Keratinocyte (primary cell): ENCODE measurements around the gene ARID3B. TPM values are rescaled to one million over a fixed set of nuclear protein-coding genes. Genes with fewer than 3 reads are reported as not detected.

Source experiments
- DNase-seq: peaks from one replicate; pipeline ENCODE4 v3.0.0-alpha.2; 2011; ENCODE audit warnings: low read depth, missing footprints, low spot score
- FAIRE-seq: peaks from 2 replicates; lab custom pipeline; 2011; peaks lifted over from hg19 to GRCh38; lab: Jason Lieb, UNC
- H2AFZ ChIP-seq: 2 replicates; pipeline ENCODE4 v1.6.0; 2012; ENCODE audit warnings: low read length, control low read depth, inconsistent platforms; ENCODE audit not compliant: control insufficient read depth
- H3K27ac ChIP-seq: 2 replicates; pipeline ENCODE4 v1.5.1; 2011; ENCODE audit warnings: low read length; ENCODE audit not compliant: control insufficient read depth, insufficient read depth
- H3K27me3 ChIP-seq: 3 replicates; pipeline ENCODE4 v1.6.0; 2011; ENCODE audit warnings: low read length; ENCODE audit not compliant: control insufficient read depth, insufficient read depth; ENCODE audit errors: extremely low read depth
- H3K36me3 ChIP-seq, 2 experiments: 2 replicates in 1 of 2; 3 replicates in 1 of 2; pipeline ENCODE4 v1.5.1; 2011; ENCODE audit warnings: low read length in 2 of 2, mild to moderate bottlenecking in 1 of 2; ENCODE audit not compliant: control insufficient read depth in 2 of 2, insufficient read depth in 2 of 2; ENCODE audit errors: extremely low read depth in 1 of 2
- H3K4me1 ChIP-seq: 3 replicates; pipeline ENCODE4 v1.5.1; 2011; ENCODE audit warnings: low read length; ENCODE audit not compliant: control insufficient read depth, insufficient read depth; ENCODE audit errors: extremely low read depth
- H3K4me2 ChIP-seq: 3 replicates; pipeline ENCODE4 v1.6.0; 2011; ENCODE audit warnings: low read depth, low read length; ENCODE audit not compliant: control insufficient read depth, insufficient read depth; ENCODE audit errors: extremely low read depth
- H3K4me3 ChIP-seq, 3 experiments: fragments of 200-600 bp in 1 of 3; sonication (generic) in 1 of 3; 2 replicates in 2 of 3; 3 replicates in 1 of 3; pipeline ENCODE4 v1.5.1; 2011 to 2016; ENCODE audit warnings: low read length in 3 of 3, mild to moderate bottlenecking in 3 of 3, control low read depth in 2 of 3, inconsistent platforms in 1 of 3, low read depth in 1 of 3, mixed read lengths in 1 of 3, mixed run types in 1 of 3, moderate library complexity in 1 of 3; ENCODE audit not compliant: control insufficient read depth in 2 of 3, insufficient read depth in 2 of 3; ENCODE audit errors: extremely low read depth in 1 of 3
- H3K79me2 ChIP-seq: 2 replicates; pipeline ENCODE4 v1.6.0; 2012; ENCODE audit warnings: low read length; ENCODE audit not compliant: control insufficient read depth, insufficient read depth
- H3K9ac ChIP-seq: 3 replicates; pipeline ENCODE4 v1.6.0; 2011; ENCODE audit warnings: low read length; ENCODE audit not compliant: control insufficient read depth, insufficient read depth; ENCODE audit errors: extremely low read depth
- H3K9me1 ChIP-seq: 3 replicates; pipeline ENCODE4 v1.6.0; 2011; ENCODE audit warnings: low read length; ENCODE audit not compliant: control insufficient read depth, insufficient read depth; ENCODE audit errors: extremely low read depth
- H3K9me3 ChIP-seq: 2 replicates; pipeline ENCODE4 v1.5.1; 2012; ENCODE audit warnings: low read depth, low read length; ENCODE audit not compliant: control insufficient read depth
- H4K20me1 ChIP-seq: 3 replicates; pipeline ENCODE4 v1.6.0; 2011; ENCODE audit warnings: low read length; ENCODE audit not compliant: control insufficient read depth, insufficient read depth; ENCODE audit errors: extremely low read depth
- EZH2 ChIP-seq: IDR thresholded peaks from one replicate; pipeline ENCODE4 v1.6.1; 2012; ENCODE audit warnings: inconsistent platforms, mild to moderate bottlenecking, low read length, moderate library complexity
- dilution Hi-C: fragments of 300-500 bp; cut with MboI; formaldehyde crosslinking; loops from one replicate; pipeline ENCODE4 v1.7.0; 2020; ENCODE audit warnings: low sequenced_read_pairs; ENCODE audit not compliant: extremely low pct_ligation_motif_present
- polyA plus RNA-seq, 5 experiments: library from polyadenylated mRNA; depleted of rRNA in 3 of 5; stranded (reverse) in 3 of 5; stranded (forward) in 1 of 5; unstranded in 1 of 5; fragments of >200 nt; gene quantifications; 1 replicate in 1 of 5; 2 replicates in 3 of 5; 3 replicates in 1 of 5; pipeline versions ENCODE4 v1.2.1 to v1.2.3, GENCODE V29; 2011 to 2012; ENCODE audit warnings: missing spikeins in 2 of 5, low read depth in 1 of 5, low replicate concordance in 1 of 5
- TF ChIP-seq, protein P1 (sequence below), 3 experiments: IDR thresholded peaks in 1 of 3; conservative IDR thresholded peaks in 1 of 3; optimal IDR thresholded peaks in 1 of 3; 2 replicates in 2 of 3; 3 replicates in 1 of 3; pipeline versions ENCODE3 to v1.5.1; 2011; ENCODE audit warnings: low read length in 3 of 3, mild to moderate bottlenecking in 3 of 3, moderate library complexity in 2 of 3, control low read depth in 1 of 3, inconsistent platforms in 1 of 3; ENCODE audit not compliant: insufficient read depth in 2 of 3; ENCODE audit errors: extremely low read depth in 1 of 3

Gene ARID3B
- polyA plus RNA-seq, 1 donor (not counting 4 experiments of a cell fraction or from before 2014, with no cell fraction given): 3.6 TPM

- Histone ChIP-seq H3K9me3 (no peaks in the 10 kb centered on the region), H4K20me1 (no peaks in the 10 kb centered on the region), H3K4me1 (peaks cover 12% of the 10 kb centered on the region), H3K9ac (no peak overlapping the region), H3K4me2 (peak overlapping the region; percentile 62), H3K27ac (peak overlapping the region; percentile 58), H3K27me3 (no peaks in the 10 kb centered on the region), H2AFZ (peak overlapping the region; percentile 72), H3K4me3 (peak overlapping the region in 1 of 3 experiments; percentile 7), H3K36me3 (peaks cover 0 to 4% of the 10 kb centered on the region in 2 experiments), H3K9me1 (no peaks in the 10 kb centered on the region), H3K79me2 (no peaks in the 10 kb centered on the region)
- DNase-seq (peak; percentile 42), FAIRE-seq (peak; percentile 96)
- TF ChIP-seq, protein P1, sequence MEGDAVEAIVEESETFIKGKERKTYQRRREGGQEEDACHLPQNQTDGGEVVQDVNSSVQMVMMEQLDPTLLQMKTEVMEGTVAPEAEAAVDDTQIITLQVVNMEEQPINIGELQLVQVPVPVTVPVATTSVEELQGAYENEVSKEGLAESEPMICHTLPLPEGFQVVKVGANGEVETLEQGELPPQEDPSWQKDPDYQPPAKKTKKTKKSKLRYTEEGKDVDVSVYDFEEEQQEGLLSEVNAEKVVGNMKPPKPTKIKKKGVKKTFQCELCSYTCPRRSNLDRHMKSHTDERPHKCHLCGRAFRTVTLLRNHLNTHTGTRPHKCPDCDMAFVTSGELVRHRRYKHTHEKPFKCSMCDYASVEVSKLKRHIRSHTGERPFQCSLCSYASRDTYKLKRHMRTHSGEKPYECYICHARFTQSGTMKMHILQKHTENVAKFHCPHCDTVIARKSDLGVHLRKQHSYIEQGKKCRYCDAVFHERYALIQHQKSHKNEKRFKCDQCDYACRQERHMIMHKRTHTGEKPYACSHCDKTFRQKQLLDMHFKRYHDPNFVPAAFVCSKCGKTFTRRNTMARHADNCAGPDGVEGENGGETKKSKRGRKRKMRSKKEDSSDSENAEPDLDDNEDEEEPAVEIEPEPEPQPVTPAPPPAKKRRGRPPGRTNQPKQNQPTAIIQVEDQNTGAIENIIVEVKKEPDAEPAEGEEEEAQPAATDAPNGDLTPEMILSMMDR (optimal IDR thresholded peaks at IDR 0.05 in 1 of 3, IDR thresholded peaks at IDR 0.05 in 1 of 3, conservative IDR thresholded peaks at IDR 0.05 in 1 of 3; ENCODE audit: extremely low read depth in 1 of 3, insufficient read depth in 2 of 3, low read length in 3 of 3): no peak
- no peak for TF ChIP-seq EZH2
- dilution Hi-C loops: no loop called here
Observed at GRCh38 chr15:74497584-74497983, 43.4 kb upstream of the ARID3B start.

GRCh38 chr15:74499366-74499765 is 41.7 kb upstream of the ARID3B start:
- H2AFZ ChIP-seq: no peak overlapping the region
- H4K20me1 ChIP-seq: no peaks in the 10 kb centered on the region
- peaks cover 12% of the 10 kb centered on the region for H3K4me1 ChIP-seq
- no peak overlapping the region for H3K4me2 ChIP-seq
- FAIRE-seq (no peak), DNase-seq (no peak)
- no peak overlapping the region for H3K4me3 ChIP-seq
- H3K27me3 ChIP-seq: no peaks in the 10 kb centered on the region
- no peaks in the 10 kb centered on the region for H3K9me3 ChIP-seq
- TF ChIP-seq, protein P1 (optimal IDR thresholded peaks at IDR 0.05 in 1 of 3, IDR thresholded peaks at IDR 0.05 in 1 of 3, conservative IDR thresholded peaks at IDR 0.05 in 1 of 3; ENCODE audit: extremely low read depth in 1 of 3, insufficient read depth in 2 of 3, low read length in 3 of 3): no peak
- no peak for TF ChIP-seq EZH2
- peaks cover 0 to 4% of the 10 kb centered on the region in 2 experiments for H3K36me3 ChIP-seq
- H3K9ac ChIP-seq: no peak overlapping the region
- H3K9me1 ChIP-seq: no peaks in the 10 kb centered on the region
- no peaks in the 10 kb centered on the region for H3K79me2 ChIP-seq
- dilution Hi-C loops: no loop called here
- H3K27ac ChIP-seq: no peak overlapping the region
